ENCODE results near the gene EXTL1. TPM values are rescaled to one million over a fixed set of nuclear protein-coding genes. Genes with fewer than 3 reads are reported as not detected.

Gene EXTL1
- total RNA-seq, 1 experiment from 2014 or later = not detected

GRCh38 chr1:26067432-26067911 lies 45.9 kb downstream of the EXTL1 start, which contains the start of gene TRIM63:
TRIM63 (minus strand) TSS chr1:26067630; CDS start chr1:26067494, 136 bp downstream.
- DNase-seq (ENCODE audit: low spot score) = no peak

- DNase-seq (ENCODE audit: low spot score) = no peak
Measured at GRCh38 chr1:26069941-26070295, 48.3 kb downstream of the EXTL1 start.

- DNase-seq (ENCODE audit: low spot score) = no peak
Measured at GRCh38 chr1:26070296-26070962, 48.9 kb downstream of the EXTL1 start.

GRCh38 chr1:26070963-26071342 lies 49.4 kb downstream of the EXTL1 start:
- DNase-seq (ENCODE audit: low spot score) = no peak

- DNase-seq (ENCODE audit: low spot score) = no peak
Measured at GRCh38 chr1:26072305-26072704, 50.7 kb downstream of the EXTL1 start.

- peak; percentile 40 for DNase-seq (ENCODE audit: low spot score)
Measured at GRCh38 chr1:26075421-26076144, 54.0 kb downstream of the EXTL1 start.

GRCh38 chr1:26077524-26077923 lies 55.9 kb downstream of the EXTL1 start:
- no peak for DNase-seq (ENCODE audit: low spot score)

GRCh38 chr1:26078286-26079177 lies 57.0 kb downstream of the EXTL1 start:
- peak; percentile 93 for DNase-seq (ENCODE audit: low spot score)

- no peak for DNase-seq (ENCODE audit: low spot score)
Measured at GRCh38 chr1:26079178-26079563, 57.6 kb downstream of the EXTL1 start.

GRCh38 chr1:26079960-26080814 lies 58.6 kb downstream of the EXTL1 start:
- no peak for DNase-seq (ENCODE audit: low spot score)

GRCh38 chr1:26081267-26082019 lies 59.9 kb downstream of the EXTL1 start:
- DNase-seq (ENCODE audit: low spot score) = no peak

GRCh38 chr1:26082020-26082350 lies 60.4 kb downstream of the EXTL1 start:
- no peak for DNase-seq (ENCODE audit: low spot score)

- DNase-seq (ENCODE audit: low spot score) = no peak
Measured at GRCh38 chr1:26083208-26083607, 61.6 kb downstream of the EXTL1 start.

- no peak for DNase-seq (ENCODE audit: low spot score)
Measured at GRCh38 chr1:26084091-26084561, 62.6 kb downstream of the EXTL1 start.

GRCh38 chr1:26084844-26085243 lies 63.3 kb downstream of the EXTL1 start:
- DNase-seq (ENCODE audit: low spot score) = no peak

Small RNA genes lying within 50 kb of the gene (small RNA-seq; reads per million reads assigned to genes)
- not detected for gene RF00283
- gene RF00492 = not detected

Other genes starting within 250 kb of the EXTL1 start
- 1.3 and 2.2 TPM in 2 replicates for gene SELENON, start 221.6 kb upstream of the EXTL1 start, total RNA-seq (2014; rRNA removed; shearing (Covaris generic))
- gene MTFR1L, start 201.8 kb upstream of the EXTL1 start, total RNA-seq (2014; rRNA removed; shearing (Covaris generic)) = 13.6 and 22.0 TPM in 2 replicates
- gene AUNIP, start 162.3 kb upstream of the EXTL1 start, total RNA-seq (2014; rRNA removed; shearing (Covaris generic)) = 8.3 and 11.4 TPM in 2 replicates
- gene PAQR7, start 146.1 kb upstream of the EXTL1 start, total RNA-seq (2014; rRNA removed; shearing (Covaris generic)) = 4.0 and 5.7 TPM in 2 replicates
- 80.1 and 83.8 TPM in 2 replicates for gene STMN1, start 115.4 kb upstream of the EXTL1 start, total RNA-seq (2014; rRNA removed; shearing (Covaris generic))
- gene PAFAH2, start 23.7 kb upstream of the EXTL1 start, total RNA-seq (2014; rRNA removed; shearing (Covaris generic)) = 7.6 and 13.0 TPM in 2 replicates
- gene SLC30A2, start 24.3 kb downstream of the EXTL1 start, total RNA-seq (2014; rRNA removed; shearing (Covaris generic)) = 0.51 and 0.99 TPM in 2 replicates
- 0.05 and 0.10 TPM in 2 replicates for gene TRIM63, start 45.9 kb downstream of the EXTL1 start, total RNA-seq (2014; rRNA removed; shearing (Covaris generic))
- gene PDIK1L, start 90.0 kb downstream of the EXTL1 start, total RNA-seq (2014; rRNA removed; shearing (Covaris generic)) = 3.9 and 4.3 TPM in 2 replicates
- not detected in 2 replicates for gene FAM110D, start 137.3 kb downstream of the EXTL1 start, total RNA-seq (2014; rRNA removed; shearing (Covaris generic))
- gene C1orf232, start 147.2 kb downstream of the EXTL1 start, total RNA-seq (2014; rRNA removed; shearing (Covaris generic)) = not detected in 2 replicates
- 170 and 217 TPM in 2 replicates for gene ZNF593, start 148.1 kb downstream of the EXTL1 start, total RNA-seq (2014; rRNA removed; shearing (Covaris generic))
- gene ZNF593OS, start 150.1 kb downstream of the EXTL1 start, total RNA-seq (2014; rRNA removed; shearing (Covaris generic)) = 1.6 TPM in 1 of 2 replicates, not detected in the other
- gene CNKSR1, start 155.7 kb downstream of the EXTL1 start, total RNA-seq (2014; rRNA removed; shearing (Covaris generic)) = 39.9 and 40.4 TPM in 2 replicates
- not detected in 2 replicates for gene CATSPER4, start 168.8 kb downstream of the EXTL1 start, total RNA-seq (2014; rRNA removed; shearing (Covaris generic))
- gene CEP85, start 212.4 kb downstream of the EXTL1 start, total RNA-seq (2014; rRNA removed; shearing (Covaris generic)) = 25.8 and 27.0 TPM in 2 replicates

Data from HT-29 (cell line).